ENCODE measurements around the gene HELZ2. TPM values are rescaled to one million over a fixed set of nuclear protein-coding genes. Genes with fewer than 3 reads are reported as not detected.

Gene HELZ2
- total and polyA plus RNA-seq, 10 of the 15 experiments (the other 5 are each of a cell fraction or from before 2014, with no cell fraction given) = 0.05 to 33.3 (median 6.2) TPM

DNA sequence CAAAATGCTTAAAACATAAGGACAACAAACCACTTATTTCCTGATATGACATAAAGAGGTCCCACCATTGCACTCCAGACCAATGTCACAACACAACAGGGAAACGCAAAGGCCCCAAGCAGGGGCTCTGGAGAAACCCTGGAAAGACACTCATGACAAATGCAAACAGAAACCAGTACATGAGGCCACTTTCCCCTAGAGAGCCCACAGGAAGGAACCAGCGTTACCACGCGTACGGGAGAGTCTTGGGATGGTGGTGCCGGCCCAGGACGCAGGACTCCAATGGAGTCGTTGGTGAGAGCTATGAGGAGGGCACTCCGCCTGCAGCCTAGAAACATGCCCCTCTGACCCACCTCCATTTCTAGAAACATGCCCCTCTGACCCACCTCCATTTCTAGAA lies 32.6 kb upstream of the HELZ2 start (continued):
- TF ChIP-seq, protein P1, sequence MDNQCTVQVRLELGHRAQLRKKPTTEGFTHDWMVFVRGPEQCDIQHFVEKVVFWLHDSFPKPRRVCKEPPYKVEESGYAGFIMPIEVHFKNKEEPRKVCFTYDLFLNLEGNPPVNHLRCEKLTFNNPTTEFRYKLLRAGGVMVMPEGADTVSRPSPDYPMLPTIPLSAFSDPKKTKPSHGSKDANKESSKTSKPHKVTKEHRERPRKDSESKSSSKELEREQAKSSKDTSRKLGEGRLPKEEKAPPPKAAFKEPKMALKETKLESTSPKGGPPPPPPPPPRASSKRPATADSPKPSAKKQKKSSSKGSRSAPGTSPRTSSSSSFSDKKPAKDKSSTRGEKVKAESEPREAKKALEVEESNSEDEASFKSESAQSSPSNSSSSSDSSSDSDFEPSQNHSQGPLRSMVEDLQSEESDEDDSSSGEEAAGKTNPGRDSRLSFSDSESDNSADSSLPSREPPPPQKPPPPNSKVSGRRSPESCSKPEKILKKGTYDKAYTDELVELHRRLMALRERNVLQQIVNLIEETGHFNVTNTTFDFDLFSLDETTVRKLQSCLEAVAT (IDR thresholded peaks at IDR 0.05) = no peak
- TF ChIP-seq SREBF1 (IDR thresholded peaks at IDR 0.05; ENCODE audit: low read length) (no peak), NFIC (IDR thresholded peaks at IDR 0.05; ENCODE audit: low read depth, low read length) (no peak), KDM1A (IDR thresholded peaks at IDR 0.05; ENCODE audit: borderline replicate concordance) (no peak)

- Histone ChIP-seq H3K4me1 (ENCODE audit: control insufficient read depth, insufficient read depth, low read length) (no peaks in the 10 kb centered on the region), H3K79me2 (ENCODE audit: control insufficient read depth, insufficient read depth, low read length) (no peaks in the 10 kb centered on the region), H3K9me3 (replicated peaks; ENCODE audit: control insufficient read depth, insufficient read depth, low read length) (no peaks in the 10 kb centered on the region; the same call in 2 of the 3 replicates), H3K27me3 (replicated peaks in 1 of 2; ENCODE audit: control insufficient read depth in 2 of 2, insufficient read depth in 2 of 2, low read length in 1 of 2) (no peaks in the 10 kb centered on the region), H3K9ac (ENCODE audit: control insufficient read depth, insufficient read depth, low read length) (no peak overlapping the region), H3K27ac (ENCODE audit: control insufficient read depth, insufficient read depth) (no peak overlapping the region), H4K20me1 (ENCODE audit: control insufficient read depth, insufficient read depth) (no peaks in the 10 kb centered on the region), H3K4me2 (ENCODE audit: control insufficient read depth, insufficient read depth) (no peak overlapping the region), H3K4me3 (no peak overlapping the region), H3K36me3 (ENCODE audit: control insufficient read depth in 2 of 2, insufficient read depth in 2 of 2, low read length in 1 of 2) (peaks cover 14 to 16% of the 10 kb centered on the region in 2 experiments), H2AFZ (ENCODE audit: control insufficient read depth, low read depth, low read length) (no peak overlapping the region)
- BruUV-seq (replicated peaks) = no TSS peak
- TF ChIP-seq PML (IDR thresholded peaks at IDR 0.05; ENCODE audit: low read length) (no peak), SPI1 (IDR thresholded peaks at IDR 0.05; ENCODE audit: borderline replicate concordance, insufficient read depth, low read depth, low read length) (peak; percentile 87)
- ChIA-PET POLR2A (no interaction called here), SMC1A (ENCODE audit: uncharacterized antibody, unreplicated experiment) (interaction anchor here (0.9 kb wide), 1 partner anchor 24 kb away, joined by 3 read pairs; no protein-coding TSS in a partner anchor), CTCF (interaction anchor here (1.3 kb wide), 1 partner anchor 63 kb away, joined by 3 read pairs; no protein-coding TSS in a partner anchor), RAD21 (ENCODE audit: unreplicated experiment) (no interaction called here)
- DNase-seq (ENCODE audit: low read depth, low spot score) (no peak), ATAC-seq (no peak), FAIRE-seq (no peak)
- in situ Hi-C loops (cut with MboI) = no loop called here
- intact Hi-C loops (cut with micrococcal nuclease; ENCODE audit: unreplicated experiment) = no loop called here
- 46% methylated on average over 3 of the region's 3 CpGs for WGBS (ENCODE audit: insufficient coverage, insufficient replicate concordance, low lambda C conversion rate, missing lambda C conversion rate)
These were observed 28.3 kb upstream of the HELZ2 start for GRCh38 chr20:63602321-63602720.

Data from GM12878 (cell line).